ENCODE measurements around the gene SNAPC2. TPM values are rescaled to one million over a fixed set of nuclear protein-coding genes. Genes with fewer than 3 reads are reported as not detected.

The SNAPC2 gene, protein sequence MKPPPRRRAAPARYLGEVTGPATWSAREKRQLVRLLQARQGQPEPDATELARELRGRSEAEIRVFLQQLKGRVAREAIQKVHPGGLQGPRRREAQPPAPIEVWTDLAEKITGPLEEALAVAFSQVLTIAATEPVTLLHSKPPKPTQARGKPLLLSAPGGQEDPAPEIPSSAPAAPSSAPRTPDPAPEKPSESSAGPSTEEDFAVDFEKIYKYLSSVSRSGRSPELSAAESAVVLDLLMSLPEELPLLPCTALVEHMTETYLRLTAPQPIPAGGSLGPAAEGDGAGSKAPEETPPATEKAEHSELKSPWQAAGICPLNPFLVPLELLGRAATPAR
- total RNA-seq = 10 to 100 TPM; 16.7 to 20.0 (median 18.8) TPM

DNA sequence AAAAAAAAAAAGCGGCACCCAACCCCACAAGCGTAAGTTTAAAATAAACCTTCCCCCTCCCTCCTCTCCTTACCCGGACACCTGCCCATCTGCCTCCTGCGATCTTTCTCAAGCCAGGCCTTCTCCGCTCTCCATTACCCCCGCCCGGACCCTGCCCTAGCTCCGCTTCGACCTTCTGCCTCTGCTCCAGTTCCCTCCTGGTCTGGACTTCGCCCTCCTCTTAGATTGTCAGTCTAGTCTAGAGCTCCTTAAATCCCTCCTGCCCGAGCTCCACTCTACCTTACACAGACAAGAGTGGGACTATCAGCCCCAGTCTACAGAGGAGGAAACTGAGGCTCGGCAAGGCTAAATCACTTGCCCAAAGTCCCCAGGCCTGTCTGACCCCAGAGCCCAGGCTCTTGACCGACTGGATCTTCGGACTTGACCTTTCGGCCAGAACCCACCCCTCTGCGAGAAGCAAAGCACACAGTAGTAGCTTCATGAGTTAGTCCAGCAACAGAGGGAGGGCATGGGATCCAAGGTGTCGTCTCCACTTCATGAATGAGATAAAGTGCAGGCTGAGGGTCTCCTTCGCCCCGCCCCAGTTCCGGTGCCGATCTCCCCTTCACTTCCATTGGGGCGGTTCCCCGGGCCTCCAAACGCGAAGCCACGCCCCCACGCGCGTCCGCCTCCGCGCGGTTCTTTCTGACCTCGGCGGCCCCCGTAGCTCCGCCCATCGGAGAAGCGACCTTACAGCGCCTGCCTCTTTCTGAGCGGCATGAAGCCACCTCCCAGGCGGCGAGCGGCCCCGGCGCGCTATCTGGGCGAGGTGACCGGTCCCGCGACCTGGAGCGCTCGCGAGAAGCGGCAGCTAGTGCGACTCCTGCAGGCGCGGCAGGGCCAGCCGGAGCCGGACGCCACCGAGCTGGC, at the start of gene SNAPC2:
Gene SNAPC2, plus strand, starts transcription at position 729 of the 909 bp plus-strand sequence. Its CDS starts 29 bp downstream, at position 758.
- peaks cover 42% of the 10 kb centered on the region for H3K4me1 Mint-ChIP-seq (ENCODE audit: low read depth)
- peak within 1 kb of the TSS; percentile 86 for H3K4me3 Mint-ChIP-seq
- no peaks in the 10 kb centered on the region for H3K36me3 Mint-ChIP-seq (ENCODE audit: insufficient read depth)
- H3K9me3 Mint-ChIP-seq = no peaks in the 10 kb centered on the region
- peak; percentile 70 to 72 for ATAC-seq
- H3K27me3 Mint-ChIP-seq (ENCODE audit: low read depth) = peaks cover 30% of the 10 kb centered on the region
- DNase-seq = peak; percentile 96

DNA sequence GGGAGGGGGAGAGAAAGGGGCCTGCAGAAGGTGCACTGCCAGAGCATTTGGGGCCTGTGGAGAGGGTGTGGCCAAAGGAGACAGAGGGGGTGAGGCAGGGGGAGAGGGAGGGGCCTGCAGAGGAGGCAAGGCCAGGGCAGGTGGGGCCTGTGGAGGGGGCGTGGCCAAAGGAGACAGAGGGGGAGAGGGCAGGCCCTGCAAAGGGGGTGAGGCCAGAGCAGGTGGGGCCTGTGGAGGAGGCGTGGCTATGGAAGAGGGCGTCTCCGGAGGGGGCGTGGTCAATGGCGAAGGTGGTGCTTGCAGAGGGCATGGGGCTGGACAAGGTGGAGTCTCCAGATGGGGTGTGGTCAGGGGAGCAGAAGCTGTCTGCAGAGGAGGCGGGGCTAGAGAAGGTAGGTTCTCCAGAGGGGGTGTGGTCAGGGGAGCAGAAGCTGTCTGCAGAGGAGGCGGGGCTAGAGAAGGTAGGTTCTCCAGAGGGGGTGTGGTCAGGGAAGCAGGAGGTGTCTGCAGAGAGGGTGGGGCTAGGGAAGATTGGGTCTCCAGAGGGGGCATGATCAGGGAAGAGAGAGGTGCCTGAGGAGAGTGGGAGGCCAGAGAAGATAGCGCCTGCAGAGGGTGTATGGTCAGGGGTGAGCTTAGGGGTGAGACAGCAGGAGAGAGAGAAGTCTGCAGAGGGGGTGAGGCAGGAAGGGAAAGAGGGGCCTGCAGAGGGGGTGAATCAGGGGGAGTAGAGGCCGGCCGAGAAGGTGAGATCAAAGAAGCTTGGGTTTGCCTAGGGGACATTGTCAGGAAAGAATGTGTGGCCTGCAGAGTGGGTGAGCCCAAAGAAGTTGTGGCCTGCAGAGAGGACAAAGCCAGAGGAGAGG, 49.3 kb upstream of the SNAPC2 start:
- DNase-seq = no peak
- ATAC-seq = no peak
- Mint-ChIP-seq H3K36me3 (ENCODE audit: insufficient read depth) (no peaks in the 10 kb centered on the region), H3K4me3 (peak overlapping the region; percentile 47), H3K9me3 (no peaks in the 10 kb centered on the region), H3K27me3 (ENCODE audit: low read depth) (peaks cover 25% of the 10 kb centered on the region), H3K4me1 (ENCODE audit: low read depth) (peaks cover 22% of the 10 kb centered on the region)

DNA sequence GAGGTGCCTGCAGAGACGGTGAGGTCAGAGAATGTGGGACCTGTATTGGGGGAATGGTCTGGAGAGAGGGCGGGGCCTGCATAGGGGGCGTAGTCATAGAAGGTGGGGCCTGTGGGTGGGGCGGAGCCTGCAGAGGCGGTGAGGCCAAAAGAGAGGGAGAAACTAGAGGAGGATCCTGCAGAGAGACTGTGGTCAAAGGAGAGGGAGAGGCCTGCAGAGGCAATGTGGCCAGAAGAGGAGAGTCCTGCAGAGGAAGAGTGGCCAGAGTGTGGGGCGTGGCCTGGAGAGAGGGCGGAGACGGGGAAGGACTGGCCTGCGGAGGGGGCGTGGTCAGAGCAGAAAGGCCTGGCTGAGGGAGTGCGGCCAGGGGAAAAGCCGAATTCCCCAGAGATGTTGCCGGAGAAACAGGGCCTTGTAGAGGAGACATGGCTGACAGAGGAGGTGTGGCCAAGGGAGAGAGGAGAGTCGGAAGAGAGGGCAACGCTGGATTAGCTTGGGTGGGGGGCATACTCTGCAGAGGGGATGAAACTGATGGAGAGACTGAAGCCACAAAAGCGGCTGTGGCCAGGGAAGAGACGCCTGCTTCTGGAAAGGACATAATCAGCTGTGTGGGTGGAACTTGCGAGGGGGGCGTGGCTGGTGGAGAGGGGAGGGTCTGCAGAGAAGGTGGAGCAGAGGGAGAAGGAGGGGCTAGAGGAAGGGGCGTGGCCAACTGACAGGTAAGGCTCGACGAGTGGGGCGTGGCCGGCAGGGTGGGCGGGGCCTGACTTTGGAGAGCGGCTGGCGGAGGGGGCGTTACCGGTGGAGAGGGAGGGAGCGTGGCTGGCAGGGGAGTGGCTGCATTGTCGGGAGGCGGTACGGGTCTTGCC, 48.5 kb upstream of the SNAPC2 start:
- H3K4me1 Mint-ChIP-seq (ENCODE audit: low read depth) = peaks cover 22% of the 10 kb centered on the region
- H3K4me3 Mint-ChIP-seq = peak overlapping the region; percentile 47
- ATAC-seq (peak; percentile 2 to 4), DNase-seq (peak; percentile 72)
- no peaks in the 10 kb centered on the region for H3K9me3 Mint-ChIP-seq
- H3K36me3 Mint-ChIP-seq (ENCODE audit: insufficient read depth) = no peaks in the 10 kb centered on the region
- H3K27me3 Mint-ChIP-seq (ENCODE audit: low read depth) = peaks cover 29% of the 10 kb centered on the region

DNA sequence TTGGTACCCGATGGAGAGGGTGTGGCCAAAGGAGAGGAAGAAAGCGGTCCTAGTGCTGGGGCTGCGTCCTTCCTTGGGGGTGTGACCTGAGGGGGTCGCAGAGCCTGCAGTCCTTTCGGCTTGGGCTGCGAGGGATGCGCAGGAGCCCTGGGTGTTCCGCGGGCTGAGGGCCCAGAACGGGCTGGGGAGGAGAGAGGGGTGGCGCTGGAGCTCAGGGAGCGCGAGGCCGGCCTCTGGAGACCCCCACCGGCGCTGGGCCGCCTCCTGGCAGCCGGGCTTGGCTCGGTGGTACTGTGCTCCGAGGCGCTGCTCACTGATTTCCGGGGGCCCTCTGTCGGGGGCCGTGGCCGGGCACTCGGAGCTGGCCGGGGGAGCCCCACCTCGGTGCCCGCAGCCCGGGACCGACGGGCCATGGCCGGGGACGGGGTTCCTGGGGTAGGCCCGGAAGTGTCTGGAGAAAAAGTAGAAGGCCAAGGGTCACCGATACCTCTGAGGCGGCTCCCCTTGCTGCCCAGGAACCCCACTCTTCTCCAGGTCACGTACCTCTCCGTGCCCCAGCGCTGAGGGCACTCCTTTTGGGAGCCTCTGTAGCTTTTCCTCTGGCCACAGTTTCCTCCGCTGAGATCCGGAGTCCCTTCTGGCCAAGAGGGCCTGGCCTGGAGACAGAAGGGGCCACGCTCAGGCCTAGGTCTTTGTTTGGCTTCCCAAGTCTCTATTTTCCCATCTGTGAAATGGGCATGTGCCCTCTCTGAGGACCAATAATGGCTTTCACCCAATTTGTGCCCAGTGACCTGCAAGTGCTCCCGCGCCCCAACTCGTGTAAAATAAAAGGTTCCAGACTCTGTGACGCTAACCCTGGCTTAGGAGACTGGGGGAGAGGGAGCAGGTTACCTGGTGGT, 47.6 kb upstream of the SNAPC2 start:
- no peak for DNase-seq
- H3K4me3 Mint-ChIP-seq = peak overlapping the region; percentile 37
- peaks cover 22% of the 10 kb centered on the region for H3K4me1 Mint-ChIP-seq (ENCODE audit: low read depth)
- no peak for ATAC-seq
- no peaks in the 10 kb centered on the region for H3K36me3 Mint-ChIP-seq (ENCODE audit: insufficient read depth)
- no peaks in the 10 kb centered on the region for H3K9me3 Mint-ChIP-seq
- H3K27me3 Mint-ChIP-seq (ENCODE audit: low read depth) = peaks cover 26% of the 10 kb centered on the region

DNA sequence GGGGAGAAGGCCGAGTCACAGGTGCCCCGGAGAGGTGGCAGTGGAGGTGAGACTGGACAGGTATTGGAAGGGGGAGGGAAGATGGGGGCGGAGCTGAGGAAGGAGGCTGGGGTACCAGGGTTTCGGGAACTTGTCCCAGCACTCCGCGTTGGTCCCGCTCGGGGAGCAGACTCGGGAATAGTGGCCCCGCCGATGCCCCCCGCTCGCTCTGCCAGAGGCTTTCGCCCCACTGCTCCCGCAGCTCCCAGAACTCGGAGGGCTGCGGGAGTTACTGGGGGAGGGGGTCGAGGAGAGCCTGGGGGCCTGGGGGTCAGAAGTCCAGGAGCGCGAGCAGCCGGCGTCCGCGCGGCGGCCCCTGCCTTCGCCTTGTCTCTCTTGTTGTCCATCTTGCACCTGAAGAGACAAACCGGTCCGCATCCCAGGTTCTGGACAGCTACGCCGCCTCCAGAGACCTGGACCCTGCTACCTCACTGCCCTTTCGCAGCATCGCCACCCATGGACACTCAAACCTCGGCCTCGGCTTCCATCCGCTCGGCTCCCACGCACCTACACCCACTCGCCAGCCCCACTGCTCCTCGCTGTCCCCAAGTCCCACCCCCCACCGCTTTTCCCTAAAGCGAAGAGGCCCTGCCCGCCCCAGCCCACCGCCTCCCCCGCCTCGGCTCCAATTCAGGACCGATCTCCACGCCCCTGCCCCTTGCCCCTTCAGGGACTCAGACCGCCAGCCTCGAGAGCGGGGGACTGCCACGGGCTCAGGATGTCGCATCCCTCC, 46.6 kb upstream of the SNAPC2 start:
- peak overlapping the region; percentile 53 for H3K4me3 Mint-ChIP-seq
- H3K9me3 Mint-ChIP-seq = no peaks in the 10 kb centered on the region
- DNase-seq = no peak
- peaks cover 22% of the 10 kb centered on the region for H3K4me1 Mint-ChIP-seq (ENCODE audit: low read depth)
- H3K36me3 Mint-ChIP-seq (ENCODE audit: insufficient read depth) = no peaks in the 10 kb centered on the region
- peaks cover 26% of the 10 kb centered on the region for H3K27me3 Mint-ChIP-seq (ENCODE audit: low read depth)
- ATAC-seq = no peak

DNA sequence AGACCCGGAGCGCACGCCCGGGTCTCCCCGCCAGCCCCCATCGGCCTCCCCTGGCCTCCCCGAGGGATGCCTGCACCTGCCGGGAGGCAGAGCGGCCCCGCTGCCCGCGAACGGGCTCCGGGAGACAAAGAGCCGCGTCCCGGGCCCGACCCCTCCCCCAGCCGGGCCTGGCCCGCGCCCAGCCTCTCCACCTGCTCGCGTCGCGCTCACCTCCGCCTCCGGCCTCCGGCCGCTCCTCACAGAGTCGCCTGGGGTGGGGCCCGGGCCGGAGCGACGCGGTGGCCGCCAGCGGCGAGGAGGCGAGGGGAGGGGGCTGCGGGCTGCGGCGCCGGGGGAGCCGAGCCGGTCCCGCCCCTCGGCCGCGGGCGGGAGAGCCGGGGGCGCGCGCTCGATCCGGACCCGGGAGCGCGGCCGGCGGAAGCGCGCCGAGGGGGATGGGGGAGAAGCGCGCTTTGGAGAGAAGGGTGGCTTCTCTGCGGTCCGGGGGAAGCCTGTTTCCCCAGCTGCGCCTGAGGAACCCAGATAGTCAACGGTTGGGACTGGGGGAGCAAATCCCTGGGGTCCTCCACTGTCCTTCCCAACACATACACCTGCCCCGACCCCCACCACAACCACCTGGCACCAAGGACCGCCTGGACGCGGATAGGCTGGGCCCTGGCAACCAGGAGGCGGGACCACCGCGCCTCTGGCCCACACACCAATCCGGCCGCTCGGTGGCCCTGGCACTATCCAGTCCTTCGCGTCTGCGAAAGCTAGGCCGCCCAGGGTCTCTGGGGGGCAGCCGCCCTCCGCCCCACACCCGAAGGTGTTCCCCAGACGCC, 45.9 kb upstream of the SNAPC2 start, which contains the start of gene PRR36:
Gene PRR36, minus strand, starts transcription at position 315 of the 821 bp plus-strand sequence. CDS start 701 bp downstream, outside the sequence.
- Mint-ChIP-seq H3K36me3 (ENCODE audit: insufficient read depth) (no peaks in the 10 kb centered on the region), H3K27me3 (ENCODE audit: low read depth) (peaks cover 26% of the 10 kb centered on the region), H3K4me1 (ENCODE audit: low read depth) (peaks cover 18% of the 10 kb centered on the region), H3K9me3 (no peaks in the 10 kb centered on the region), H3K4me3 (peak within 1 kb of the TSS; percentile 53)
- DNase-seq (no peak), ATAC-seq (peak in 1 of 2 donors; percentile 25)

DNA sequence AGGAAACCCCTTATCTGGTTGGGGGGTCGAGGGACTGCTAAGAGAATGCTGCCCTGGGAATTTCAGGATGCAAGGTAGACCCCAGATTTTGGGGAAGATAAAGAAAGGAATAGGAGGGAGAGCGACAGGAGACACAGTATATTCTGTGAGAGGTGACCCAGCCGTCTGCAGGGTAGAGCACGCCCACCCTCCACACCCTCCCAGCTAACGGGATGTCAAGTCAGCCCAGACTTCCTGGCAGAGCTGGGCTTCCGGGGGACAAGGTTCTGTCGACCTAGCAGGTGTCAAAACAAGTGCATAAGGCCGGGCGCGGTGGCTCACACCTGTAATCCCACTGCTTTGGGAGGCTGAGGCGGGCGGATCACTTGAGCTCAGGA, 45.3 kb upstream of the SNAPC2 start:
- ATAC-seq = no peak
- no peak overlapping the region for H3K4me3 Mint-ChIP-seq

DNA sequence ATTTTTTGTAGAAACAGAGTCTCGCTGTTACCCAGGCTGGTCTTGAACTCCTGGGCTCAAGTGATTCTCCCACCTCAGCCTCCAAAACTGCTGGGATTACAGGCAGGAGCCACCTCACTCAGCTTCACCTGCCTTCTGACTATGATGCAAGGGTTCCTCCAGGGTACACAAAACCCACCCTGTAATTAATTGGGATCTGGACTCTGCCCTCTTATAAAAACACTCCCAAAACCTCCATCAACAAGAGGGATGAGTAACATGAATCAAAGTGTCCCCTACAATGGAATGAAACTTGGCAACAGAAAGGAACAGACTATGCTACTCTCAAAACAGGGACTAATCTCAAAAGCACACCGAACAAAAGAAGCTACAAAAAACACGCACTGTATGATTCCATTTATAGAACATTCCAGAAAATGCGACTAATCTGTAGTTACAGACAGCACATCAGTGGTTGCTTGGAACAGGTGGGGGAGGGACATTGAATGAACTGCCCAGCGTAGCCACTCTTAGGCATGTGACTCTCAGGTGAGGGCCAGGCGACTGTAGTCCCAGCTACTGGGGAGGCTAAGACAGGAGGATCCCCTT, 42.8 kb upstream of the SNAPC2 start:
- Mint-ChIP-seq H3K4me1 (ENCODE audit: low read depth) (peaks cover 5% of the 10 kb centered on the region), H3K9me3 (no peaks in the 10 kb centered on the region), H3K36me3 (ENCODE audit: insufficient read depth) (no peaks in the 10 kb centered on the region), H3K27me3 (ENCODE audit: low read depth) (peaks cover 14% of the 10 kb centered on the region), H3K4me3 (no peak overlapping the region)
- no peak for ATAC-seq
- no peak for DNase-seq

More for the DNA sequence above, 45.3 kb upstream of the SNAPC2 start:
- Mint-ChIP-seq H3K4me1 (ENCODE audit: low read depth) (peaks cover 18% of the 10 kb centered on the region), H3K36me3 (ENCODE audit: insufficient read depth) (no peaks in the 10 kb centered on the region), H3K27me3 (ENCODE audit: low read depth) (peaks cover 26% of the 10 kb centered on the region), H3K9me3 (no peaks in the 10 kb centered on the region)
- DNase-seq = no peak

DNA sequence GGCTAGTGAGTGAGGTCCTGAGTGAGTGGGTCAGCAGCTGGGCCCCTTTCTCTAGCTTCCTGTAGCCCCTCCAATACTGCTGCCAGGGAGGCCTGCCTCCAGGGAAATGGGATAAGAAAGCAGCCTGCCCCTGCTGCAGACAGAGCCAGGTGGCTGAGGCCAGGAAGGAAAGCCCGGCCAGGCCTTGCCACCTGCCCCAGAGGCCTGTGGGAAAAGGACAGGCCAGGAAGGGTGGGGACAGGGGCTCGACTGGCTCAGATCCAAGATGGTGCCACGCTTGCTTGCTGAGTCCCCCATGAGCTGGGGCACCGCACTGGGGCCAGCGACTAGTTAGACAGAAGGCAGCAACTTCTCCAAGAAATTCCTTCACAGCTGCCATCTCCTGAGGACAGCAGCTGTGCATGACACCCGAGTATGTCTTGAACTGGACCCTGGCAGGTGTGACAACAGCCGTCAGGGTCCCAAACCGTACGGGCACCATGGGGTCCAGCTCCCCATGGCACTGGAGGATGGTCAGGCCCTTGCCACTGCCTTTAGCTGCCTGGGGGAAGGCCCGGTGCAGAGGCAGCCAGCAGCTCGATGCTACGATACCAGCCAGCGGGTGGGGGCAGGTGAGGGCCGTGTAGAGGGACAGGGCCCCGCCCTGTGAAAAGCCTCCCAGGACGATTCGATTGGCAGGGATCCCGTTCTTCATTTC, 40.9 kb upstream of the SNAPC2 start:
- Mint-ChIP-seq H3K9me3 (no peaks in the 10 kb centered on the region), H3K36me3 (ENCODE audit: insufficient read depth) (no peaks in the 10 kb centered on the region), H3K4me3 (no peak overlapping the region), H3K4me1 (ENCODE audit: low read depth) (peaks cover 3% of the 10 kb centered on the region), H3K27me3 (ENCODE audit: low read depth) (peaks cover 5% of the 10 kb centered on the region)
- ATAC-seq = no peak
- DNase-seq = no peak

DNA sequence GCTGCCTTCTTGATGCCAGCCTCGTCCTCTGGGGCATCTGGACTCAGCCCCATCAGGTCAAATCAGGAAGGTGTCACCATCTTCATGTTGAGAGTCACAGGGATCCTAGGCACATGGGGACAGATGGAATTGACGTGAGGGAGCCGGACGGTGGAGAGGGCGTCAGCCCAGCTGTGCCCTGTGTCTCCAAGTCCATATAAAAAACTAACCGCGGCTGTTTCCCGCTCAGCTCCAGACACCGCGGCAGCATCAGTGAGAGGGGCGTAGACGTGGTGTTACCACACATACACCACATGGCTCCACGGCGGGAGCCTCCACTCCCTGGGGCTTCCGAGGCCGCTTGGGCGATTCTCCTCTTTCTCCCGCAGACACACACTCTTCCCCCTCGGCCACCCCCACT, 40.3 kb upstream of the SNAPC2 start:
- no peaks in the 10 kb centered on the region for H3K4me1 Mint-ChIP-seq (ENCODE audit: low read depth)
- no peak for ATAC-seq
- DNase-seq = no peak

DNA sequence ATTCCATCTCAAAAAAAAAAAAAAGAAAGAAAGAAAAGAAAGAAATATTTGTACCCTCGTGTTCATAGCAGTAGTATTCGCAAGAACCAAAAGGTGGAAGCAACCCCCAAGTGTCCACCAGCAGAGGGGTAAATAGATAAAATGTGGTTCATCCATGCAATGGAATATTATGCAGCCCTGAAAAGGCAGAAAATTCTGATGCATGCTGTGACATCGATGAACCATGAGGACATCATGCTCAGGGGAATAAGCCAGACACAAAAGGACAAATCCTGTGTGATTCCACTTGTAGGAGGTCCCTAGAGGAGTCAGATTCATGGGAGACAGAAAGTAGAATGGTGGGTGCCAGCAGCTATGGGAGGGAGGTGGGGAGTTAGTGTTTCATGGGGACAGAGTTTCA, 38.2 kb upstream of the SNAPC2 start:
- ATAC-seq = no peak
- no peaks in the 10 kb centered on the region for H3K4me1 Mint-ChIP-seq (ENCODE audit: low read depth)
- H3K36me3 Mint-ChIP-seq (ENCODE audit: insufficient read depth) = no peaks in the 10 kb centered on the region
- no peak overlapping the region for H3K4me3 Mint-ChIP-seq
- no peaks in the 10 kb centered on the region for H3K9me3 Mint-ChIP-seq
- no peak for DNase-seq
- no peaks in the 10 kb centered on the region for H3K27me3 Mint-ChIP-seq (ENCODE audit: low read depth)

More for the DNA sequence above, 40.3 kb upstream of the SNAPC2 start:
- Mint-ChIP-seq H3K27me3 (ENCODE audit: low read depth) (peaks cover 3% of the 10 kb centered on the region), H3K4me3 (no peak overlapping the region), H3K36me3 (ENCODE audit: insufficient read depth) (no peaks in the 10 kb centered on the region), H3K9me3 (no peaks in the 10 kb centered on the region)
